A549 (cell line): ENCODE data around the gene ARID5B.

Source experiments
- CBX8 ChIP-seq: fragments of 200-600 bp; sonication (generic); IDR thresholded peaks from 2 replicates; pipeline ENCODE4 v1.6.1; 2016
- CTCF ChIP-seq: fragments of >200 bp; sonication (Bioruptor Twin); formaldehyde crosslinking; IDR thresholded peaks from 3 replicates; pipeline ENCODE4 v1.5.1; 2016
- EP300 ChIP-seq, 2 experiments: fragments of >200 bp; sonication (Bioruptor Twin); formaldehyde crosslinking; IDR thresholded peaks; 2 replicates in 1 of 2; 3 replicates in 1 of 2; pipeline ENCODE4 v1.6.1; 2016 to 2017
- JUN ChIP-seq, 2 experiments: fragments of >200 bp; sonication (Bioruptor Twin); formaldehyde crosslinking; IDR thresholded peaks; 2 replicates in 1 of 2; 3 replicates in 1 of 2; pipeline ENCODE4 v1.6.1; 2016 to 2017
- MYC ChIP-seq: IDR thresholded peaks from 2 replicates; pipeline ENCODE4 v1.6.1; 2012; ENCODE audit warnings: mild to moderate bottlenecking, inconsistent platforms, low read length, improper control_type of control experiment, borderline replicate concordance
- POLR2A ChIP-seq: IDR thresholded peaks from 2 replicates; pipeline ENCODE4 v1.6.1; 2012; ENCODE audit warnings: mild to moderate bottlenecking, low read length
- REST ChIP-seq: fragments of 200-600 bp; sonication (generic); IDR thresholded peaks from 2 replicates; pipeline ENCODE4 v1.6.1; 2016; ENCODE audit warnings: antibody characterized with exemption, mild to moderate bottlenecking, moderate library complexity
- TFCP2L1 ChIP-seq: fragments of 250-450 bp; sonication (Bioruptor Pico); IDR thresholded peaks from 2 replicates; pipeline ENCODE4 v1.5.0; 2021; ENCODE audit warnings: mild to moderate bottlenecking
- ZFP36 ChIP-seq: fragments of 450-650 bp; IDR thresholded peaks from 2 replicates; pipeline ENCODE4 v1.6.1; 2014; ENCODE audit warnings: borderline replicate concordance; ENCODE audit not compliant: partially characterized antibody

GRCh38 chr10:62049624-62050345 is 148.3 kb downstream of the ARID5B start:
- TF ChIP-seq EP300 (IDR thresholded peaks at IDR 0.05), result no peak
- no peak for TF ChIP-seq MYC
- TF ChIP-seq CTCF, result no peak
- TF ChIP-seq POLR2A, result no peak
- no peak for TF ChIP-seq REST
- no peak for TF ChIP-seq JUN (IDR thresholded peaks at IDR 0.05)
- TF ChIP-seq TFCP2L1, result no peak
- no peak for TF ChIP-seq CBX8
- no peak for TF ChIP-seq ZFP36
